Heart left ventricle (tissue), 16 donors: ENCODE data around the gene GNAQ. TPM values are rescaled to one million over a fixed set of nuclear protein-coding genes. Genes with fewer than 3 reads are reported as not detected.
A peak's percentile ranks its signal among the peaks of the same experiment; 100 is the strongest.

Experiments used
- ATAC-seq, 4 donors: fragments of 200-7000 bp; cut with Tn5 transposase; one replicate each; pipeline ENCODE4 v1.9.1; 2020 to 2022; ENCODE audit warnings: moderate library complexity in 4 of 4, mild to moderate bottlenecking in 3 of 4, moderate number of reproducible peaks in 1 of 4
- DNase-seq, 5 donors: peaks; one replicate each; pipeline ENCODE4 v3.0.0-alpha.2; 2020
- H3K27ac ChIP-seq, 12 donors: fragments of 200-600 bp; sonication (generic) in 4 of 12; one replicate each; pipeline versions ENCODE4 v1.5.0 to v1.8.0; 2016 to 2022; ENCODE audit warnings: mild to moderate bottlenecking in 2 of 12
- H3K27me3 ChIP-seq, 9 donors: fragments of 200-600 bp; sonication (generic) in 2 of 9; one replicate each; pipeline versions ENCODE4 v1.5.1 to v1.8.0; 2016 to 2022; ENCODE audit warnings: mild to moderate bottlenecking in 3 of 9
- H3K36me3 ChIP-seq, 9 donors: fragments of 200-600 bp; sonication (generic) in 2 of 9; one replicate each; pipeline versions ENCODE4 v1.5.0 to v1.8.0; 2018 to 2022; ENCODE audit warnings: mild to moderate bottlenecking in 2 of 9
- H3K4me1 ChIP-seq, 12 donors: fragments of 200-600 bp; sonication (generic) in 4 of 12; one replicate each; pipeline versions ENCODE4 v1.5.0 to v1.8.0; 2016 to 2022; ENCODE audit warnings: mild to moderate bottlenecking in 3 of 12
- H3K4me3 ChIP-seq, 12 donors: fragments of 200-600 bp; sonication (generic) in 4 of 12; one replicate each; pipeline versions ENCODE4 v1.5.0 to v1.8.0; 2017 to 2022; ENCODE audit warnings: mild to moderate bottlenecking in 9 of 12, moderate library complexity in 4 of 12
- H3K9me3 ChIP-seq, 12 donors: fragments of 200-600 bp; sonication (generic) in 4 of 12; one replicate each; pipeline versions ENCODE4 v1.5.0 to v1.8.0; 2016 to 2022; ENCODE audit warnings: mild to moderate bottlenecking in 1 of 12
- POLR2A ChIP-seq, 2 donors: fragments of 450-650 bp; IDR thresholded peaks; one replicate each; pipeline ENCODE4 v1.6.1; 2017; ENCODE audit warnings: antibody characterized with exemption in 2 of 2, mild to moderate bottlenecking in 2 of 2, moderate library complexity in 2 of 2
- WGBS, 4 donors: extraction: QIAGEN DNeasy Blood & Tissue Kit in 2 of 4; methylation state at CpG; one replicate each; pipeline versions ENCODE4 v1.1.5 to v1.1.7; 2013 to 2018; 5-methylcytosine and 5-hydroxymethylcytosine counted together
- intact Hi-C, 10 donors: fragments of 100-400 bp; cut with DNase I; formaldehyde crosslinking; loops; one replicate each; pipeline versions ENCODE4 v1.11.1 to v1.14.2; 2022
- polyA plus RNA-seq, 2 donors: library from polyadenylated mRNA; stranded (reverse); fragments of 200-250 nt; gene quantifications; one replicate each; pipeline ENCODE4 v1.2.3, GENCODE V29; 2013
- total RNA-seq, 9 donors: library from RNA; depleted of rRNA in 2 of 9; stranded (reverse); fragments of >200 nt in 2 of 9; fragmentation: NEBNext Ultra II Directional in 3 of 9; extraction: Animal tissue kit (Norgen Biotek cat#: 25700) in 3 of 9; gene quantifications; one replicate each; pipeline versions ENCODE4 v1.1.0 to v1.2.4, GENCODE V29; 2016 to 2023
- TF ChIP-seq, protein P1 (sequence below), 12 donors: fragments of 200-600 bp; sonication (generic) in 4 of 12; IDR thresholded peaks; one replicate each; pipeline versions ENCODE4 v1.5.0 to v1.8.0; 2018 to 2022; ENCODE audit warnings: antibody characterized with exemption in 12 of 12, mild to moderate bottlenecking in 5 of 12
- donor health status: ischemic (EF 13 %, LVEDD 7.1; RV severe dilation, severe dysfunction).
- donor health status: healthy with polysubstance abuse.
- donor health status: DM: no; HTN: yes; CAD: no.
- donor health status: DM: no; HTN: no; CAD: no.
- donor health status: ischemic (EF 25% LVEDD 6.9; RV normal size, moderate dysfunction).
- donor health status: ischemic (EF 25% LVEDD 5.7; RV mildly dilated, moderate dysfunction).
- donor health status: healthy.
- donor health status: DM: yes; HTN: yes; CAD: no.
- donor health status: ischemic (EF 35%, LVEDD 5.7; RV mildly dilated, moderate dysfunction).
- donor health status: nonischemic (EF 11% LVEDD 7.7; RV severe dilation, severe dysfunction).
- donor health status: DM: yes; HTN: yes; CAD: no.
- donor health status: PGD.
- donor health status: ischemic (EF 29% LVEDD 5.4; RV normal size, mild dysfunction).
- donor health status: nonischemic (EF 23%, LVEDD 6.1; RV moderate dilation, normal function).

The GNAQ gene
- total and polyA plus RNA-seq, 11 donors = 4.8 to 34.1 (median 11.3) TPM

DNA sequence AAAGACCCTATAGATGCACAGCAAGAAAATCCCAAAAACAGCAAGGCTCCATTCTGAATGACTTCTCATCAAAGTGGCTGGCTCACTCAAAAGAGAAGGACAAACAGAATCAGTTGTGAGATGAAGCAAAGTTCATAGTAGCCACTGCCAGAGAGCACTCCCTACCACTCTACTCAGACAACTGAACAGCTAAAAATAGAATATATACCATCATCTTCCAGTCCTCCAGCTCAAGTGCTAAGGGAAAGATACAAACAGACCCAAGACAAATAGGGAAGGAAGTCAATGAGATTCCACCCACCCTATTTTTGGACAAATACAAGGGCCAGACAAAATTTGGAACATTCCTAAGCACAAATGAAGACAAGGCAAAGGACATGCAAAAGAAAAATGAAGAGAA lies 20.6 kb downstream of the GNAQ start:
- DNase-seq (no peak), ATAC-seq (peak in 3 of 4 donors; percentile 42 to 75 (median 55))
- H3K27ac ChIP-seq = peak overlapping the region in 3 of 12 donors; percentile 31 to 80 (median 35)
- H3K36me3 ChIP-seq = peaks cover 0 to 5% (median 0%) of the 10 kb centered on the region in 9 donors
- H3K9me3 ChIP-seq = no peaks in the 10 kb centered on the region
- intact Hi-C loops = no loop called here
- peak overlapping the region in 1 of 12 donors; percentile 19 for H3K4me3 ChIP-seq
- TF ChIP-seq POLR2A (IDR thresholded peaks at IDR 0.05) = no peak
- H3K4me1 ChIP-seq = peaks cover 0 to 96% (median 31%) of the 10 kb centered on the region in 12 donors
- no peaks in the 10 kb centered on the region for H3K27me3 ChIP-seq

DNA sequence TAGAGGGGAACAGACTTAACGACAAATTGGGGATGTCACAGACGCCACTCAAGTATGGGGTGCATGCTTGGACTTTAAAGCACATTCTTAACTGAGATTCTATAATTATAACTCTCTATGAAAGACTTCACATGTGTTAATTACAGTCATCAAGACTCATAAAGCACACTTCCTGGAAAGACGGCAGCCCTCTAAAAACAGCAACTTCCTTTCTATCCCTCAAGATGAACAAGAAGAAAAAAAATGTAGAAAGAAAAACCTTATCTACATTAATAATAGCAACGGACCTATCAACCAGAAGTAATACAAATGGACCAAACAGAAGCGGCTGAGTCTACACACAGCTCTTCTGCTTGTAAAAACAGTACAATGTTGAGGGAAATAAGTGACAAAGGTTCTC lies 21.2 kb downstream of the GNAQ start:
- H3K27ac ChIP-seq = peak overlapping the region in 3 of 12 donors; percentile 31 to 80 (median 35)
- peak overlapping the region in 1 of 12 donors; percentile 19 for H3K4me3 ChIP-seq
- no peaks in the 10 kb centered on the region for H3K9me3 ChIP-seq
- intact Hi-C loops = no loop called here
- WGBS, 4 donors = 46 to 61% (median 55%) methylated on average over 5 of the region's 5 CpGs
- peaks cover 0 to 95% (median 31%) of the 10 kb centered on the region in 12 donors for H3K4me1 ChIP-seq
- TF ChIP-seq POLR2A (IDR thresholded peaks at IDR 0.05) = no peak
- TF ChIP-seq, protein P1, sequence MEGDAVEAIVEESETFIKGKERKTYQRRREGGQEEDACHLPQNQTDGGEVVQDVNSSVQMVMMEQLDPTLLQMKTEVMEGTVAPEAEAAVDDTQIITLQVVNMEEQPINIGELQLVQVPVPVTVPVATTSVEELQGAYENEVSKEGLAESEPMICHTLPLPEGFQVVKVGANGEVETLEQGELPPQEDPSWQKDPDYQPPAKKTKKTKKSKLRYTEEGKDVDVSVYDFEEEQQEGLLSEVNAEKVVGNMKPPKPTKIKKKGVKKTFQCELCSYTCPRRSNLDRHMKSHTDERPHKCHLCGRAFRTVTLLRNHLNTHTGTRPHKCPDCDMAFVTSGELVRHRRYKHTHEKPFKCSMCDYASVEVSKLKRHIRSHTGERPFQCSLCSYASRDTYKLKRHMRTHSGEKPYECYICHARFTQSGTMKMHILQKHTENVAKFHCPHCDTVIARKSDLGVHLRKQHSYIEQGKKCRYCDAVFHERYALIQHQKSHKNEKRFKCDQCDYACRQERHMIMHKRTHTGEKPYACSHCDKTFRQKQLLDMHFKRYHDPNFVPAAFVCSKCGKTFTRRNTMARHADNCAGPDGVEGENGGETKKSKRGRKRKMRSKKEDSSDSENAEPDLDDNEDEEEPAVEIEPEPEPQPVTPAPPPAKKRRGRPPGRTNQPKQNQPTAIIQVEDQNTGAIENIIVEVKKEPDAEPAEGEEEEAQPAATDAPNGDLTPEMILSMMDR (IDR thresholded peaks at IDR 0.05) = no peak
- peak in 1 of 4 donors; percentile 16 for ATAC-seq
- H3K36me3 ChIP-seq = peaks cover 0 to 5% (median 0%) of the 10 kb centered on the region in 9 donors
- DNase-seq = no peak
- H3K27me3 ChIP-seq = no peaks in the 10 kb centered on the region

DNA sequence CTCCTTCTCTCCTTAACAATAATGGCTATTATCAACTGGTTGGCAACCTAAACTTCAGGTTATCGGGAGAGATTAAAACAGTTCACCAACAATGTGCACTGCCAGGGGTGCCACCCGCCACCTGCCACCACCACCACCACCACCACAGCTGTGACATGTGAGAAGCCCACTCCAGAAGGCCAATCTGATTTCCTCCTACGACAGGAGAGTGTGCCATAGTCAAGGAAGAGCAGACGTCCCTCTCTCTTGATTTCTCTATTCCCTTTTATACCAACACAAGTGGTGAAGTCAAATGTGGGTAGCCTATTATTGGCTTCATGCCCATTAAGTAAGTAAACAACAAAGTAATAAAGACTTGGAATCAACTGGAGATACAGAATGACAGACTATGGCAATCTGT lies 22.4 kb downstream of the GNAQ start:
- Histone ChIP-seq H3K36me3 (no peaks in the 10 kb centered on the region), H3K4me1 (peaks cover 0 to 93% (median 31%) of the 10 kb centered on the region in 12 donors), H3K9me3 (no peaks in the 10 kb centered on the region), H3K27me3 (no peaks in the 10 kb centered on the region), H3K4me3 (no peak overlapping the region), H3K27ac (no peak overlapping the region)
- intact Hi-C loops = no loop called here
- TF ChIP-seq, protein P1 (IDR thresholded peaks at IDR 0.05) = no peak
- TF ChIP-seq POLR2A (IDR thresholded peaks at IDR 0.05) = no peak
- no peak for ATAC-seq
- no peak for DNase-seq
- 83 to 94% (median 93%) methylated on average over 4 of the region's 4 CpGs for WGBS, 4 donors

DNA sequence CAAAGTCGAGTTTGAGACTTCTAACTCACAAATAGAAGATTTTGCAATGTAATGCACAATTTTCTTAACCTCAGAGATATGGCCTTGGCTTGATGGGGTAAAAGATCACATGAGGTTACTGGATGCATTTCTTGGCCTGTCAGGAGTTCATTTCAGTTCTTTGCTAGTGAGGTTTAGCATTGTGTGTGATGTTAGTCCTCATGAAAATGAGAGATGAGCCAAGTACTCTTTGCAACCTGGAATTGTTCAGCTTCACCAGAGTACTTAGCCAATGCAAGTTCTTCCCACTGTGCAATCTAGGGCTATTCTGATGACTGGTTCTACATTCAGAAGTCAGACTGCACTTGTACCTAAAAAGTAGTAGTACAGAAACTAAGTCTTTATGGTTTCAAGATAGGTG lies 24.9 kb downstream of the GNAQ start:
- Histone ChIP-seq H3K9me3 (no peaks in the 10 kb centered on the region), H3K27ac (peak overlapping the region in 1 of 12 donors; percentile 8), H3K27me3 (no peaks in the 10 kb centered on the region), H3K4me3 (no peak overlapping the region), H3K4me1 (peaks cover 0 to 90% (median 31%) of the 10 kb centered on the region in 12 donors), H3K36me3 (no peaks in the 10 kb centered on the region)
- no peak for TF ChIP-seq POLR2A (IDR thresholded peaks at IDR 0.05)
- TF ChIP-seq, protein P1 (IDR thresholded peaks at IDR 0.05) = no peak
- DNase-seq = no peak
- peak in 3 of 4 donors; percentile 22 to 39 (median 30) for ATAC-seq
- intact Hi-C loops = no loop called here
- 58 to 80% (median 71%) methylated on average over 1 of the region's 1 CpG for WGBS, 4 donors
